ENCODE measurements around the gene SH2D1A. TPM values are rescaled to one million over a fixed set of nuclear protein-coding genes. Genes with fewer than 3 reads are reported as not detected.

Gene SH2D1A
- polyA plus RNA-seq, 1 of the 3 experiments (the other 2 are of a cell fraction), result not detected

- no peaks in the 10 kb centered on the region for H3K27me3 ChIP-seq (ENCODE audit: insufficient read depth)
- H2AFZ ChIP-seq (ENCODE audit: low read depth), result no peak overlapping the region
- H3K79me2 ChIP-seq (ENCODE audit: insufficient read depth), result no peaks in the 10 kb centered on the region
- H4K20me1 ChIP-seq (ENCODE audit: insufficient read depth), result no peaks in the 10 kb centered on the region
- no peaks in the 10 kb centered on the region for H3K4me1 ChIP-seq (ENCODE audit: control insufficient read depth in 1 of 2, insufficient read depth in 2 of 2, low read depth in 1 of 2, low read length in 1 of 2)
- H3K4me3 ChIP-seq (ENCODE audit: low read depth in 2 of 2, low read length in 1 of 2), result no peak overlapping the region
- ChIA-PET POLR2A (no interaction called here), CTCF (no interaction called here)
- no peak overlapping the region for H3K4me2 ChIP-seq
- no peak for TF ChIP-seq TEAD4 (IDR thresholded peaks at IDR 0.05; ENCODE audit: borderline replicate concordance, insufficient read depth)
- no peak for TF ChIP-seq GATA2 (CRISPR knock-in tag; IDR thresholded peaks at IDR 0.05)
- no peak for TF ChIP-seq IRF3 (IDR thresholded peaks at IDR 0.05; ENCODE audit: low read depth, low read length)
- TF ChIP-seq USF2 (IDR thresholded peaks at IDR 0.05; ENCODE audit: borderline replicate concordance, low read depth, low read length), result no peak
- TF ChIP-seq CTCF (IDR thresholded peaks at IDR 0.05), result no peak
- TF ChIP-seq EP300 (IDR thresholded peaks at IDR 0.05; ENCODE audit: borderline replicate concordance in 1 of 2, low read depth in 1 of 2, low read length in 1 of 2), result no peak
- no peak for TF ChIP-seq NFIC (IDR thresholded peaks at IDR 0.05; ENCODE audit: borderline replicate concordance)
- TF ChIP-seq JUND (IDR thresholded peaks at IDR 0.05), result no peak
- TF ChIP-seq FOSL2 (IDR thresholded peaks at IDR 0.05; ENCODE audit: borderline replicate concordance, low read depth), result no peak
- no peak for TF ChIP-seq TCF12 (IDR thresholded peaks at IDR 0.05)
- TF ChIP-seq NRF1 (IDR thresholded peaks at IDR 0.05; ENCODE audit: low read depth, low read length), result no peak
- no peak for TF ChIP-seq REST (IDR thresholded peaks at IDR 0.05; ENCODE audit: low read depth, low read length)
- TF ChIP-seq MXI1 (IDR thresholded peaks at IDR 0.05; ENCODE audit: low read depth, low read length), result no peak
- H3K9me2 ChIP-seq, result no peaks in the 10 kb centered on the region
- H3K36me3 ChIP-seq (replicated peaks in 1 of 2; ENCODE audit: control insufficient read depth in 1 of 2, insufficient read depth in 2 of 2, low read length in 1 of 2), result no peaks in the 10 kb centered on the region
- H3K27ac ChIP-seq (ENCODE audit: low read depth in 2 of 2, low read length in 1 of 2), result no peak overlapping the region
- no peaks in the 10 kb centered on the region for H3K9me3 ChIP-seq
- no peaks in the 10 kb centered on the region for H3F3A ChIP-seq (replicated peaks; ENCODE audit: insufficient read depth)
- H3K9ac ChIP-seq, result no peak overlapping the region
- 12% methylated on average over 3 of the region's 5 CpGs for WGBS (ENCODE audit: low lambda C conversion rate)
- DNase-seq, result no peak
These were observed 67.9 kb downstream of the SH2D1A start for GRCh38 chrX:124414281-124414680.
